Astrocyte of the cerebellum (primary cell): ENCODE results near the gene CAPN5.

ENCODE experiments used
- DNase-seq: peaks from one replicate; pipeline ENCODE4 v3.0.0-alpha.2; 2011; ENCODE audit warnings: low read depth
- H3K4me3 ChIP-seq: 2 replicates; pipeline ENCODE4 v1.5.1; 2011; ENCODE audit warnings: mild to moderate bottlenecking, low read depth, low read length, moderate library complexity
- CTCF ChIP-seq: IDR thresholded peaks from 2 replicates; pipeline ENCODE4 v1.5.1; 2012; ENCODE audit warnings: low read length, low read depth, moderate library complexity, mild to moderate bottlenecking; ENCODE audit errors: missing control alignments
- in situ Hi-C: cut with HindIII; loops from 2 replicates; pipeline ENCODE4 v1.10.0; 2017; ENCODE audit warnings: low sequenced_read_pairs

Gene CAPN5

GRCh38 chr11:77150836-77151235, 84.1 kb downstream of the CAPN5 start:
- in situ Hi-C loops = no loop called here
- no peak overlapping the region for H3K4me3 ChIP-seq
- no peak for TF ChIP-seq CTCF
- DNase-seq = no peak

GRCh38 chr11:77151804-77152509, 85.2 kb downstream of the CAPN5 start:
- DNase-seq = no peak
- in situ Hi-C loops = no loop called here
- H3K4me3 ChIP-seq = no peak overlapping the region
- no peak for TF ChIP-seq CTCF

GRCh38 chr11:77152846-77153245, 86.1 kb downstream of the CAPN5 start:
- peak; percentile 20 for DNase-seq
- TF ChIP-seq CTCF = no peak
- in situ Hi-C loops = no loop called here
- H3K4me3 ChIP-seq = no peak overlapping the region

GRCh38 chr11:77153276-77154185, 86.8 kb downstream of the CAPN5 start:
- H3K4me3 ChIP-seq = no peak overlapping the region
- in situ Hi-C loops = no loop called here
- no peak for TF ChIP-seq CTCF
- no peak for DNase-seq

- in situ Hi-C loops = no loop called here
- DNase-seq = no peak
- no peak overlapping the region for H3K4me3 ChIP-seq
- no peak for TF ChIP-seq CTCF
Measured at GRCh38 chr11:77154381-77155081, 87.8 kb downstream of the CAPN5 start.

GRCh38 chr11:77155082-77155475, 88.3 kb downstream of the CAPN5 start:
- H3K4me3 ChIP-seq = no peak overlapping the region
- no peak for TF ChIP-seq CTCF
- DNase-seq = no peak
- in situ Hi-C loops = no loop called here
